HG03565 (cell line): ENCODE data around the gene TREH.

Source experiments
- ATAC-seq: cut with Tn5 transposase; IDR thresholded peaks from one replicate; pipeline ENCODE4 v1.9.1; 2021; ENCODE audit warnings: mild to moderate bottlenecking, moderate library complexity; ENCODE audit not compliant: unreplicated experiment

Gene TREH

GRCh38 chr11:118650366-118650765 lies 29.1 kb downstream of the TREH start:
- ATAC-seq = no peak

DNA sequence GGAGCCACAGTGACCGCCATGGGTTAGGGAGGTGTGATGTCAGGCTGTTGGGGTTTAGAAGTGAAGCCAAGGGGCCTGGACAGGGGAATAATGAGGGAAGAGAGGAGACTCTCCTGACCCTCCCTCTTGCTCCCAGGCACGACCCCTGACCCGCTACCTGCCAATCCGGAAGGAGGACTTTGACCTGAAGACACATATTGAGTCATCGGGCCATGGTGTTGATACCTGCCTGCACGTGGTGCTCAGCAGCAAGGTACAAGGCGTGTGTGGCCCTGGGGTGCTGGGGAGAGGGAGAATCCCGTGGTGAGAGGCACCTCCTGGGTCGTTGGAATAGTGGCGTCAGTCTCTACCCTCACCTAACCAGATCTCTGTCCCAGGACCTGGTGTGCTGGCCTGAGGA lies 29.5 kb downstream of the TREH start:
- ATAC-seq = no peak

DNA sequence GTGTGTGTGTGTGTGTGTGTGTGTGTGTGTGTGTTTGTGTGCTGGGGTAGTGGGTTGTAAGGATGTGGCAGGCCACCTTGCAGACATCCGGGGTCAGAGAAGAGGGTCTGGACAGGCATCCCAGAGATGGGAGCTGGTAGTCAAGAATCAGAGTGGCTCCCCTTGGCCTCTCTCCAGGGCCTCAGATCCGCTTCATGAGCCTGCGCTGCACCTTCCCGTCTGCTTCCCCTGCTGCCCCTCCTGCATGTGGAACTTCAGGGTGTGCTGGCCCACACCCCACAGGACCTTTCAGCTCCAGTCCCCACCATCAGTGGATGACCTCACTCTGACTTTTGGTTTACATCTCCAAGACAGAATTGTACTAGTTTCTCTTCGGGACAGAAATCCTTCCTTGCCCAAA lies 31.2 kb downstream of the TREH start:
- no peak for ATAC-seq

- ATAC-seq = no peak
Observed at GRCh38 chr11:118646393-118646792, 33.1 kb downstream of the TREH start.

GRCh38 chr11:118645066-118645715 lies 34.3 kb downstream of the TREH start:
- ATAC-seq = no peak

DNA sequence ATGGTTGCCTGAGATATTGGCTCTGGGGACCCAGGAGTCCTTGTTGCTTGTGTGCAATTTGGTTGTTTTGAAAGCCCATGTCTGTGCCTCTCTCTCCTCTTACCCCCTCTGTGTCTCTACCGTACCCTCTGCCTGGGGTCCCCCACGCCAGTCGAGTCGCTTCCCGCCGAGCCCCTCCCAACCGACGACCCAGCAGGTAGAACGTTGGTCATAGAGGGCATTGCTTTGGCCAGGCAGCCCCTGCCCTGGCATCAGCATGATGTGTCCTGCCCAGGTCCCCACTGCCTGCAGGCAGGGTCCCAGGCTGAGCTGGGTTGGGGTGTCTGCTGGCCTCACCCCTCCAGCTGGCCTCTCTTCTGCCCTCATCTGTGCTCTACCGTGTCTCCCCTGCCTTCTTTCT lies 35.0 kb downstream of the TREH start:
- no peak for ATAC-seq

DNA sequence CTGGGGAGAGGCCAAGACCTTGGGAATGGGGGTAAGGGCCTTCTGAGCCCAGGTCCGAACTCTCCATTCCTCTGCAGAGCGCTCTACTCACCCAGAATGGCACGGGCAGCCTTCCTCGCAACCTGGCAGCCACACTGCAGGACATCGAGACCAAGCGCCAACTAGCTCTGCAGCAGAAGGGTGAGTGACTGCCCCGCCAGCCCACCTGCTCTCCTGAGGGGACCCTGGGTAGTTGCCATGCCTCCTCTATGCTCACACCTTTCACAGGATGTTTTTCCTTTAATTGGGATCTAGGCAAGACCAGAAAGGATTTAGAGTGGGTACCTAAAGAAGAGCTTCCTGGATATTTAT lies 35.5 kb downstream of the TREH start:
- ATAC-seq = no peak

GRCh38 chr11:118643142-118643994 lies 36.1 kb downstream of the TREH start:
- ATAC-seq = no peak

DNA sequence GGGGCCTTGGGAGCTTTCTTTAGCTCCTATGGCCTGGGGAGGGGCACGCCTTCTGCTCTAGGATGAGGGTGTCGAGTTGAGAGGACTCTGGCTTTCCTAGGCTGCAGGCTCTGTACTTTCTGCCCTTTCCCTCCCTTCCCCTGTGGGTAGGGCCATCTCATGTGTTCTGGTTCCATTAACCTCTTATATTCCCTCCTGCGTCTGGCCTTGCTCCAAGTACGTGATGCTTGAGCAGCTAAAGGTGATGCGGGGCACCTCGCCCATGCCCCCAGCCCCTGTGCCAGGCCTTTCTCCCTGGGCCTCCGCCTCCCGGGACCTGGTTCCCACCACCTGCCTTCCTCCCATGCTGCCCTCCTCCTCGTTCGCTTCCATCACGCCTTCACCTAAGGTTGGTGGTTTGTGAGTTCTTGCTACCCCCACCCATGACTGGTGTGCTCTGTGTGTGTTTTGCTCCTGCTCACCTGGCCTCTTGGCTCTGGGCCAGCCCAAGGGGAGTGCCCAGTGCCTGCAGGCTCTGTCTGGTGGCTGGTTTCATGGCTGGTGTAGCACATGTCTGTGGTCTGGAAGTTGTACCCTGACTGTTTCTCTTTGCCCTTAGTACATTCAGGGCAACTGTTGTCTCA lies 37.9 kb downstream of the TREH start:
- no peak for ATAC-seq

DNA sequence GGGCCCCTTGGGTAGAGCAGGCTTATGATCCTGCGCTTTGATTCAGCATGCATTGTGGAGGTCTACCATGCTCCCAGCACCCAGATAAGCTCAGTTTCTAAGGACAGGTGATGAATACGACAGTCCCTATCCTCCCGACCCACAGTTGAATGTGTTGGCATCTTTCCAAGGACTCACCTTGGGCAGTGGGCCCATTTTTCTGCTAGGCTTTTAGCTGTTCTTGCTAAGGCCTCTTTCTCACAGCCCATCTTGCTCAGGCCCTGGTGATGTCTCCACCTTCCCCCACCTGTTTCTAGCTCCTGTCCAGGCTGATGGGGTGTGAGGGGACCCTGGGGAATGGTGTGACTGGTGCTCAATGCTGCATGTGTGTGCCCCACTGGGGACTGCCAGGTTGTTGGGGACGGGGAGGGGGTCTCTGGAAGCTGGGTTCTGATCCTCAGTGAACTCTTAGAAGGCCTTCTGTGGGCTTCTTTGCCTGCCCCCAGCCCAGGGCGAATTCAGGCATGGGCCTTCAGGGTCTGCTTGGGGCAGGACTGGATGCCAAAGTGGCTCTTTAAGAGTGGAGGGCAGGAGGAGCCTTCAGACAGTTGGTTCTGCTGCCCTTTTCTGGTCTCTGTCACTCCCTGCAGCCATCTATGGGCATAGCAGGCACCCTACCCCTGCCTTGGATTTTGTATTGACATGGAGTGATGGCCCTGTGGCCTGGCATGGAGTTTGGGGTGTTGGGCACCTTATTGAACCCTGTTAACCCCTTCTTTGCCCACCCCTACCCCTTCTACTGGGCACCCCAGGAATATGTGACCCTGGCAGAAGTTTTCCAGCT lies 38.9 kb downstream of the TREH start:
- ATAC-seq = no peak

DNA sequence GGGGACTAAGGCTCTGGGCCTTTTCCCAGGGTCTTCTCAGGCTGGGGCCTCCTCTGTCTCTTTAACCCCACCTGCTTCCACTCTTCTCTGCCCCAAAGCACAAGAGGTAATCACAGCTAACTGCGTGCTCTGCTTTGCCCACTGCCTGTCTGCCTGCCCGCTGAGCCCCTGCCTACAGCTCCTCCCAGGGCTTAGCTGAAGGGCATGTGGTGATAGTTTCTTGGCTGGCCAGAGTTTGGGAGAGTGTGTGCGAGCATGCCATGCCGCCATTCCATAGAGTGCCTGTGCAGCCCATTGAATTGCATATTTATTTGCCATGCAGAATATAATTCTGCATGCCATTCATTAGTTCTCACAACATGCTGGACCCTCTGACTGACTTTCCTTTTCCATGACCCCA lies 39.6 kb downstream of the TREH start:
- no peak for ATAC-seq

DNA sequence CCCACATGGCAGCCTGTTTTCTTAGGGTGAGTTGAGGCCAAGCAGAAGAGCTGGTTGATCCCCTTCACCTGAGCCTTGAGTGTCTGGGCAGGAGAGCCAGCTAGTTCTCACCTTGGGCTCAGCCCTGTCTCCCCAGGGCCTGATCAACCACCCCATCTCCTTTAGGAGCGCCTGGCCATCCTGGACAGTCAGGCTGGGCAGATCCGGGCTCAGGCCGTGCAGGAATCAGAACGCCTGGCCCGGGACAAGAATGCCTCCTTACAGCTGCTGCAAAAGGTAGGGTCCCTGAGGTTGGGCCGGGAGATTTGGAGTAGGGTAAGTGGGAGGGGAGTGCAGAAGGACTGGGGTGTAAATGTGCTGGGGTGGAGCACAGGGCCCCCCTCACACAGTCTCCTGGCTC lies 40.7 kb downstream of the TREH start:
- no peak for ATAC-seq

GRCh38 chr11:118636569-118637290 lies 42.7 kb downstream of the TREH start:
- ATAC-seq = no peak

DNA sequence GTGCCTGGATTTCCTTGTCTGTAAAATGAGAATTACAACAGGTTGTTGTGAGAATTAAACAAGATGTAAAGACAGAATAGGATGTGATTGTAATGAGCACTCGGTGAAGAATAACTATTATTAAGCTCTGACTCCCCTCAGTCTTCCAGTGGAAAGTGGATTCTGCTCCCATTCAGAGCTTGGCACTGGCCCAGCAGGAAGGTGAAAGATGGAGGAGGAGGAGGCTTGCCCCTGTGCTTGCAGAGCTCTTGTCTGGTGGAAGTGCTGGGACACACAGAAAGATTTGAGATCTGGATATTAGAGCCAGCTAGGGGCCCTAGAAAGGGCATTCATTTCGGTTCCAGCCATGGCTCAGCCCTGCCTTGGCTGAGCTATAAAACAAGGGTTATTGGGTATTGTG lies 43.8 kb downstream of the TREH start:
- no peak for ATAC-seq

DNA sequence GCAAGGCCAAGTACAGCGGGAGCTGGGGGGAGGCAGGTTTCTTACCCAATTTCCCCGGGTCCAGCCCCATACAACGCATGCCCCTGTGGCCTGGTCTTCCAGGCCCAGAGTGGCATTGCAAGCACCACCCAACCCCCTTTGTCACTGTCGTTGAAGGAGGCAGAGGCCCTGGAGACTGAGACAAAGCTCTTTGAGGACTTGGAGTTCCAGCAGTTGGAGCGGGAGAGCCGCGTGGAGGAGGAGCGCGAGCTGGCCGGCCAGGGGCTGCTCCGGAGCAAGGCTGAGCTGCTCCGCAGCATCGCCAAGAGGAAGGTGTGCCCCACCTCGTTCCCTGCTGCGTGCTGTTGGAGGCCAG lies 44.2 kb downstream of the TREH start:
- ATAC-seq = no peak

- no peak for ATAC-seq
Observed at GRCh38 chr11:118634431-118635236, 44.8 kb downstream of the TREH start.

GRCh38 chr11:118633979-118634378 lies 45.5 kb downstream of the TREH start:
- no peak for ATAC-seq

DNA sequence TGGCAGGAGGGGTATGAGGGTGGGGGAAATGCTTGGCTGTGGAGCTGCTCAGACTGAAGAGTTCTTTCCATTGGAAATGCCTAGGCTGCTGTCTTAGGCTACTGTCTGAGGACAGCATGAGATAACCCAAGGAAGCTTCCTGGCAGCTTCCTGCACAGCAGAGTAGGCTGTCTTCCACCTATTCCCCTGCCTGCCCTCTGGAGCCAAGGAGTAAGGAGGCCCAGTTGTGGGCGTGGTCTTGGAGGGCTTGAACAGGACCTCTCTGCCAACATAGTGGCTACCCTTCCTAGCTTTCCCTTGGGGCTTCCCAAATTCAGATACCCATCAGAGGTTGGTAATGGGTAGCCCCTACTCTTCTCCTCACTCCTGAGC lies 46.1 kb downstream of the TREH start:
- ATAC-seq = no peak

- no peak for ATAC-seq
Observed at GRCh38 chr11:118632577-118633318, 46.7 kb downstream of the TREH start.
